ENCODE measurements around the gene CCDC18.
"Not testable (repeated sequence)": the region's sequence is repeated elsewhere in the genome, so short reads cannot be mapped to it uniquely, and the experiment has no call there.

CCDC18 gene

GRCh38 chr1:93237021-93237420 lies 56.5 kb downstream of the CCDC18 start:
- no peak for DNase-seq (ENCODE audit: low read depth)

GRCh38 chr1:93238425-93238824 lies 57.9 kb downstream of the CCDC18 start:
- no peak for DNase-seq (ENCODE audit: low read depth)

GRCh38 chr1:93239863-93240262 lies 59.3 kb downstream of the CCDC18 start:
- DNase-seq (ENCODE audit: low read depth) = no peak

GRCh38 chr1:93243233-93243632 lies 62.7 kb downstream of the CCDC18 start:
- not testable (repeated sequence) for DNase-seq (ENCODE audit: low read depth)

- no peak for DNase-seq (ENCODE audit: low read depth)
Measured at GRCh38 chr1:93244298-93245069, 64.0 kb downstream of the CCDC18 start.

GRCh38 chr1:93251966-93252365 lies 71.4 kb downstream of the CCDC18 start:
- no peak for DNase-seq (ENCODE audit: low read depth)

GRCh38 chr1:93252598-93252997 lies 72.1 kb downstream of the CCDC18 start:
- no peak for DNase-seq (ENCODE audit: low read depth)

GRCh38 chr1:93253516-93253915 lies 73.0 kb downstream of the CCDC18 start:
- DNase-seq (ENCODE audit: low read depth) = no peak

GRCh38 chr1:93255222-93256079 lies 74.9 kb downstream of the CCDC18 start:
- DNase-seq (ENCODE audit: low read depth) = no peak

- no peak for DNase-seq (ENCODE audit: low read depth)
Measured at GRCh38 chr1:93256433-93256832, 75.9 kb downstream of the CCDC18 start.

GRCh38 chr1:93257889-93258288 lies 77.4 kb downstream of the CCDC18 start:
- DNase-seq (ENCODE audit: low read depth) = no peak

- not testable (repeated sequence) for DNase-seq (ENCODE audit: low read depth)
Measured at GRCh38 chr1:93260726-93261125, 80.2 kb downstream of the CCDC18 start.

GRCh38 chr1:93262645-93263044 lies 82.1 kb downstream of the CCDC18 start:
- DNase-seq (ENCODE audit: low read depth) = no peak

GRCh38 chr1:93268888-93269287 lies 88.4 kb downstream of the CCDC18 start:
- DNase-seq (ENCODE audit: low read depth) = not testable (repeated sequence)

- DNase-seq (ENCODE audit: low read depth) = not testable (repeated sequence)
Measured at GRCh38 chr1:93275262-93275633, 94.7 kb downstream of the CCDC18 start.

GRCh38 chr1:93275634-93276295 lies 95.2 kb downstream of the CCDC18 start:
- DNase-seq (ENCODE audit: low read depth) = no peak

- DNase-seq (ENCODE audit: low read depth) = not testable (repeated sequence)
Measured at GRCh38 chr1:93277530-93277929, 97.0 kb downstream of the CCDC18 start.

GRCh38 chr1:93283496-93283895 lies 103.0 kb downstream of the CCDC18 start:
- no peak for DNase-seq (ENCODE audit: low read depth)

GRCh38 chr1:93288558-93288957 lies 108.0 kb downstream of the CCDC18 start:
- DNase-seq (ENCODE audit: low read depth) = no peak

GRCh38 chr1:93296555-93297154 lies 116.1 kb downstream of the CCDC18 start:
- no peak for DNase-seq (ENCODE audit: low read depth)

GRCh38 chr1:93301131-93301530 lies 120.6 kb downstream of the CCDC18 start:
- DNase-seq (ENCODE audit: low read depth) = no peak

- no peak for DNase-seq (ENCODE audit: low read depth)
Measured at GRCh38 chr1:93302078-93302477, 121.6 kb downstream of the CCDC18 start.
